Measurements from ENCODE around the gene KIAA1958.

The KIAA1958 gene

GRCh38 chr9:112546149-112547012 is 59.8 kb downstream of the KIAA1958 start:
- H3K27ac ChIP-seq = no peak overlapping the region
- no peak for TF ChIP-seq CTCF (conservative IDR thresholded peaks at IDR 0.05)
- TF ChIP-seq ZFX (IDR thresholded peaks at IDR 0.05) = no peak

GRCh38 chr9:112548051-112548440 is 61.4 kb downstream of the KIAA1958 start:
- TF ChIP-seq CTCF (conservative IDR thresholded peaks at IDR 0.05) = no peak
- TF ChIP-seq ZFX (IDR thresholded peaks at IDR 0.05) = no peak
- no peak overlapping the region for H3K27ac ChIP-seq

- no peak overlapping the region for H3K27ac ChIP-seq
- TF ChIP-seq CTCF (conservative IDR thresholded peaks at IDR 0.05) (no peak), ZFX (IDR thresholded peaks at IDR 0.05) (no peak)
Observed at GRCh38 chr9:112548836-112549595, 62.4 kb downstream of the KIAA1958 start.

GRCh38 chr9:112550531-112550930 is 63.9 kb downstream of the KIAA1958 start:
- TF ChIP-seq CTCF (conservative IDR thresholded peaks at IDR 0.05) (no peak), ZFX (IDR thresholded peaks at IDR 0.05) (no peak)
- H3K27ac ChIP-seq = no peak overlapping the region

- no peak overlapping the region for H3K27ac ChIP-seq
- TF ChIP-seq CTCF (conservative IDR thresholded peaks at IDR 0.05) = no peak
- TF ChIP-seq ZFX (IDR thresholded peaks at IDR 0.05) = no peak
Observed at GRCh38 chr9:112551641-112552040, 65.0 kb downstream of the KIAA1958 start.

GRCh38 chr9:112552229-112553056 is 65.8 kb downstream of the KIAA1958 start:
- H3K27ac ChIP-seq = no peak overlapping the region

More at GRCh38 chr9:112552229-112553056, 65.8 kb downstream of the KIAA1958 start:
- TF ChIP-seq CTCF (conservative IDR thresholded peaks at IDR 0.05) (no peak), ZFX (IDR thresholded peaks at IDR 0.05) (no peak)

Data from C4-2B (cell line).